SHP77 treated with DMSO at 0.1 percent for 48 hours (cell line): ENCODE data around the gene SOCS6.
"Not testable (repeated sequence)": the region's sequence is repeated elsewhere in the genome, so short reads cannot be mapped to it uniquely, and the experiment has no call there.

Source experiments
- DNase-seq: peaks from one replicate; lab custom pipeline; 2025; lab: John Stamatoyannopoulos, UW

Gene SOCS6, protein sequence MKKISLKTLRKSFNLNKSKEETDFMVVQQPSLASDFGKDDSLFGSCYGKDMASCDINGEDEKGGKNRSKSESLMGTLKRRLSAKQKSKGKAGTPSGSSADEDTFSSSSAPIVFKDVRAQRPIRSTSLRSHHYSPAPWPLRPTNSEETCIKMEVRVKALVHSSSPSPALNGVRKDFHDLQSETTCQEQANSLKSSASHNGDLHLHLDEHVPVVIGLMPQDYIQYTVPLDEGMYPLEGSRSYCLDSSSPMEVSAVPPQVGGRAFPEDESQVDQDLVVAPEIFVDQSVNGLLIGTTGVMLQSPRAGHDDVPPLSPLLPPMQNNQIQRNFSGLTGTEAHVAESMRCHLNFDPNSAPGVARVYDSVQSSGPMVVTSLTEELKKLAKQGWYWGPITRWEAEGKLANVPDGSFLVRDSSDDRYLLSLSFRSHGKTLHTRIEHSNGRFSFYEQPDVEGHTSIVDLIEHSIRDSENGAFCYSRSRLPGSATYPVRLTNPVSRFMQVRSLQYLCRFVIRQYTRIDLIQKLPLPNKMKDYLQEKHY

DNA sequence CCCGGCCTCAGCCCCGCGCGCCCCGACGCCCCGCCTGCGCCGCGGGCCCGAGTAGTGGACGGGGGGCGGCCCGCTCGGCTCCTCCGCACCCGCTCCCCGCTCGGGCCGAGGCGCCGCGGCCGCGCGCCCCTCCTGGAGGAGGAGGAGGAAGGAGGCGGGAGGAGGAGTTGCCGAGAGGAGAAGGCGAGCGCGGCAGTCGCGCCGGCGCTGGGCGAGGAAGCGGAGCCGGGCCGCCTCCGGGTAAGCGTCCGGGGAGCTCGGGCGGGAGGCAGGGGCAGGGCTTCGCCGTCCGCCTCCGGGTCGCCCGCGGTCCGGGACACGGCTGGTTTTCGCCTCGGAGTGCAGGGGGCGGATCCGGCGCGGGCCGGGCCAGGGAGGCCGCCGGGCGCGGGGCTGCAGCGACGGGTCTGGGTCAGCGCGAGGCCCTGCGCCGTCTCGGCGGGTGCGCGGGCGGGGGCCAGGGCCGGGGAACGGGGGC lies at the start of gene SOCS6:
TSS of gene SOCS6 (plus strand) at position 195 of the 478 bp plus-strand sequence. CDS start 35,624 bp downstream, outside the sequence.
- DNase-seq = no peak

- no peak for DNase-seq
These were observed 45.5 kb upstream of the SOCS6 start for GRCh38 chr18:70243131-70243929.

GRCh38 chr18:70246061-70246466 lies 42.8 kb upstream of the SOCS6 start:
- no peak for DNase-seq

DNA sequence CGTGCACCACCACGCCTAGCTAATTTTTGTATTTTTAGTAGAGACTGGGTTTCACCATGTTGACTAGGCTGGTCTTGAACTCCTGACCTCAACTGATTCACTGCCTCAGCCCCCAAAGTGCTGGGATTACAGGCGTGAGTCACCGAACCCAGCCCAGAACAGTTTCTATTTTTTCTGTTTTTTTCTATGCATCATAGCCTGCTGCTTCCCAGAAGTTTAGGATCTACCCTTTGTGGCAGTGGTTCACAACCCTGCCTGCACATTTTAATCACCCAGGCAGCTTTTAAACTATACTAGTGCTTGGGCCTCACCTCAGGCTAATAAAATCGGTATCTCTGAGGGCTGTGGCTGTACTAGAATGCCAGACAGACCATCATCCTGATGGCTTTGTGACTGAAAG lies 39.7 kb upstream of the SOCS6 start:
- no peak for DNase-seq

DNA sequence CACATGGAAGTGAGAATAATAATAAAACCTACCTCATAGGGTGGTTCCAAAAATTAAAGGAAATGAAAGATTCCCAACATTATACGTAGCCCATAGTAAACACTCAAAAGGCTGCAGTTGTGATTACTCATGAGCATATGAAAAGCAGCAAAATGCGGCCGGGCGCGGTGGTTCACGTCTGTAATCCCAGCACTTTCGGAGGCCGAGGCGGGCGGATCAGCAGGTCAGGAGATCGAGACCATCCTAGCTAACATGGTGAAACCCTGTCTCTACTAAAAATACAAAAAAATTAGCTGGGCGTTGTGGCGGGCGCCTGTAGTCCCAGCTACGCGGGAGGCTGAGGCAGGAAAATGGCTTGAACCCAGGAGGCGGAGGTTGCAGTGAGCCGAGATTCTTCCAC lies 39.0 kb upstream of the SOCS6 start:
- not testable (repeated sequence) for DNase-seq

GRCh38 chr18:70250781-70251180 lies 38.1 kb upstream of the SOCS6 start:
- DNase-seq = no peak

GRCh38 chr18:70256184-70256583 lies 32.7 kb upstream of the SOCS6 start:
- DNase-seq = no peak

DNA sequence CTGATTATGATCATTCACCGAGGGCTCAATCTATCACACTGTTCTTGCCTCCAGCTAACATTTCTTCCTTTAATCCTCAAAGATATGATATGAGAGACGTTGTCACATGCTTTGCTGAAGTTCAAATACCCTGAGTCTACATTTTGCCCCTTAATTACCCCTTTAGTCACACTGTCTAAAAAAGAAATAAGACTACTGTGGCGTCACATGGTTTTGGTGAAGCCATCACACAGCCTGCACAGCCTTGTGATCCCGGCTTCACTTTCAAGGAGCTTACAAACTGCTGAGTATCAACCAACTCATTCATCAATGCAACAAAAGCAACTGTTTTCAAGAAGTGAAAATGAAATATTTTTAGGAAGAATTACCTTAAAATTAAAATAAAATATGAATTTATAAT lies 31.9 kb upstream of the SOCS6 start:
- no peak for DNase-seq

- DNase-seq = no peak
These were observed 30.6 kb upstream of the SOCS6 start for GRCh38 chr18:70258243-70258642.

DNA sequence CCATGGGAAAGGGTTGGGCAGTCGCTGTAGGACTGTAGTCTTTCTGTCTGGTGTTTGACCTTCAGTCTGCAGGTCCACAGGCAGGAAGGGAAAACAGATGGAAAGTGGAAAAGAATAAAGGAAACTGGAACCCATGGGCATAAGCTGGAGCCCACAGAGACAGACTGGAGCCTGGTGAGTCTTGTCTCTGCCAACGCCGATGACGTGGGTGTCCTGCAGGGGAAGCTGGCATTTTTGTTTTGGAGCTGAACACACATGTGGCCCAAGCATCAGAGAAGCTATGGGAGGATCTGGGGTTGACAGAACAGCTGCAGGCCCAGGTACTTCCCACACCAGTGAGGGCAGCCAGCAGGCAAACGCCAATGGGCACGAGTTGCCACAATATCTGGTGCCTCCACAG lies 28.2 kb upstream of the SOCS6 start:
- DNase-seq = no peak

- no peak for DNase-seq
These were observed 27.6 kb upstream of the SOCS6 start for GRCh38 chr18:70261141-70261788.

- no peak for DNase-seq
These were observed 25.5 kb upstream of the SOCS6 start for GRCh38 chr18:70263336-70263735.

DNA sequence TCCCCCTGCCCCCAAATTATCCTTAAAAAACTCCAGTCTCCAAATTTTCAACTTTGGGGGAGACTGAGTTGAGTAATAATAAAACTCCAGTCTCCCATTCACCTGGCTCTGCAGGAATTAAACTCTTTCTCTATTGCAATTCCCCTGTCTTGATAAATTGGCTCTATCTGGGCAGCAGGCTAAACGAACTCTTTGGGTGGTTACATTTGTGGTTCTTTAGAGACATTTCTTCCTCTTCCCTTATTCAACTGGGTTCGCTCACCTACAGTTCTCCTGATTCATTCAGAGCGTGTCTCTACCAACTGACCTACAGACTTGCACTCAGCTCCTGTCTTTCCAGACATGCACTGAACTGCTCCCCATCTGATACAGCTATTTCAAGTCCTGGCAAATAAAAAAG lies 17.1 kb upstream of the SOCS6 start:
- DNase-seq = no peak

DNA sequence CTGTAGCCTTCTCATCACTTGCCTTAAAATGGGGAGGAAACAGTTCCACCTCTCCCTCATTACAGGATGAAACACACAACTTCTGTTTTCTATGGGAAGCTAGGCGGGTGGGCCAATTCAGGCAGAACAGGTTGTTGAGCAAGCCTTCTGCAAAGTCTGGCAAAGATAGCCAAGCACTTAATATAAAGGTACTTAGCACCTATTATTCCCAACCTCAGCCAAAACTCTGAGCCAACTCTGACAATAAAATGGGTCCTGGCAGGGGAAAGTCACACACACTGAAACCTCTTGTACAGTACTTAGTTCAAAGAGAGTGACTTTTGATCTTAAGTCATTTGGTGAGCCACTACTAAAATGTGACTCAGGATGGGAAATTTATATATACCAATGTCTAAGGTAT lies 15.8 kb upstream of the SOCS6 start:
- DNase-seq = no peak

- DNase-seq = no peak
These were observed 12.2 kb upstream of the SOCS6 start for GRCh38 chr18:70276416-70277191.

DNA sequence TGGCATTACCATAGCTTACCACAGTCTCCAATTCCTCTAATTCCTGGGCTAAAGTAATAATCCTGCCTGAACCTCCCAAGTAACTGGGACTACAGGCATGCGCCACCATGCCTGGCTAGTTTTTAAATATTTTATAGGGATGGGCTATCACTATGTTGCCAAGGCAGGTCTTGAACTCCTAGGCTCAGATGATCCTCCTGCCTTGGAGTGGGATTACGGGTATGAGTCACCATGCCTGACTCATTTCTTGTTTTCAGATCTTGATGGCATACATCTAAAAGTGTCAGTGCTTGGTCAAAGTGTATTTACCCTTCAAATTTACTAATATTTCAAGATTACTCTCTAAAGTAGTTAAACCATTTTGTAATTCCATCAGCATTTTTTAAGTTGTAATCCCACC lies 9.4 kb upstream of the SOCS6 start:
- no peak for DNase-seq

DNA sequence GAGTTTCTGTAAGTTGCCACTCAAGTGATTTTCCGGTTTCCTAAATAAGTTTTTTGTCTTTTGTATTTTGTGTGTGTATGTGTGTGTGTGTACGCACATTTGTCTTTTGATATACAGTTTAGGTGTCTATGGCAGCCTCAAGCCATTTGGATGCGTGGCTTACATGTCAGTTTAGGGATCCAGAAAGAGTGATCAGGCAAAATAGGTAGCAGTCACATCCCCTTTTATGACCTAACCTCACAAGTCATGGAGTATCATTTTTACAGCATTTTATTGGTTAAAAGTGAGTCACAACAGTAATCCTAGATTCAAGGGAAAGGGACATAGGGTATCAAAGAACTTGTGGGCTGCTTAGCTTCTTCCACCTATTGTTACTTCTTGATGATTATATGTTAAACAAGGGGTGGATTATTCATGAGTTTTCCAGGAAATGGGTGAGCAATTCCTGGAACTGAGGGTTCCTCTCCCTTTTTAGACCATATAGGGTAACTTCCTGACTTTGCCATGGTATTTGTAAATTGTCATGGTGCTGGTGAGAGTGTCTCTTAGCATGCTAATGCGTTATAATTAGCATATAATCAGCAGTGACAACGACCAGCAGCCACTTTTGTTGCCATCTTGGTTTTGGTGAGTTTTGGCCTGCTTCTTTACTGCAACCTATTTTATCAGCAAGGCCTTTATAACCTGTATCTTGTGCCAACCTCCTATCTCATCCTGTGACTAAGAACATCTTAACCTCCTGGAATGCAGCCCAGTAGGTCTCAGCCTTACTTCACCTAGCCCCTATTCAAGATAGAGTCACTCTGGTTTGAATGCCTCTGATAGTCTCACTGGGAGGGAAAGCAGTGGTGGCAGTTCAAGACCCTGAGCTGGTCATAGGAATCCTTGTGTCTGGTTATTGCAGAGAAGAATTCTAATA lies 8.6 kb upstream of the SOCS6 start:
- no peak for DNase-seq

GRCh38 chr18:70284976-70285620 lies 3.7 kb upstream of the SOCS6 start:
- DNase-seq = no peak

- DNase-seq = no peak
These were observed 1.1 kb upstream of the SOCS6 start for GRCh38 chr18:70287731-70288130.
